AG04450 (cell line): Measurements from ENCODE around the gene STYK1. TPM values are rescaled to one million over a fixed set of nuclear protein-coding genes. Genes with fewer than 3 reads are reported as not detected.

Source experiments
- CTCF ChIA-PET: fragments of 300-600, 350-600 bp; formaldehyde crosslinking; extraction: SDS; loops from one replicate; lab custom pipeline; 2022; ENCODE audit warnings: antibody characterized with exemption, inconsistent platforms; lab: Charles Lee
- POLR2A ChIA-PET: fragments of 350-600 bp; formaldehyde crosslinking; extraction: SDS; loops from one replicate; lab custom pipeline; 2021; ENCODE audit warnings: antibody characterized with exemption, inconsistent platforms; lab: Yijun Ruan, JAX
- DNase-seq: peaks from one replicate; pipeline ENCODE4 v3.0.0-alpha.2; 2011; ENCODE audit warnings: low read depth, low spot score
- H3K27ac ChIP-seq: one replicate; pipeline ENCODE4 v1.5.1; 2012; ENCODE audit warnings: low read depth, low read length, control low read depth
- H3K27me3 ChIP-seq: one replicate; pipeline ENCODE4 v1.6.0; 2012; ENCODE audit warnings: low read length; ENCODE audit not compliant: control insufficient read depth, insufficient read depth
- H3K4me3 ChIP-seq: 2 replicates; pipeline ENCODE4 v1.5.1; 2011; ENCODE audit warnings: mild to moderate bottlenecking, low read depth, low read length, control low read depth
- H3K9me3 ChIP-seq: 2 replicates; pipeline ENCODE4 v1.5.1; 2012; ENCODE audit warnings: low read length; ENCODE audit not compliant: control insufficient read depth, insufficient read depth
- CTCF ChIP-seq: IDR thresholded peaks from 2 replicates; pipeline ENCODE4 v1.5.1; 2011; ENCODE audit warnings: low read depth, low read length, control low read depth, inconsistent platforms
- polyA plus RNA-seq: library from polyadenylated mRNA; depleted of rRNA; stranded (reverse); fragments of >200 nt; gene quantifications from 2 replicates; pipeline ENCODE4 v1.2.3, GENCODE V29; 2011

The STYK1 gene
- polyA plus RNA-seq, 1 experiment, result 0.02 TPM

- CTCF ChIA-PET, result interaction anchor here (0.6 to 1.2 kb wide), 3 partner anchors 140 to 350 kb away, joined by 5 to 10 read pairs (median 5); no protein-coding TSS in a partner anchor
- no peak for DNase-seq
- H3K4me3 ChIP-seq, result no peak overlapping the region
- H3K27me3 ChIP-seq, result no peaks in the 10 kb centered on the region
- POLR2A ChIA-PET, result no interaction called here
- H3K27ac ChIP-seq, result no peak overlapping the region
- no peak for TF ChIP-seq CTCF
- no peaks in the 10 kb centered on the region for H3K9me3 ChIP-seq
Measured at GRCh38 chr12:10610188-10610587, 63.7 kb downstream of the STYK1 start.

- DNase-seq, result no peak
- H3K27ac ChIP-seq, result no peak overlapping the region
- CTCF ChIA-PET, result interaction anchor here (1.0 to 3.4 kb wide), 3 partner anchors 8 to 142 kb away, joined by 3 to 16 read pairs (median 4); no protein-coding TSS in a partner anchor
Measured at GRCh38 chr12:10607885-10608458, 65.9 kb downstream of the STYK1 start.

GRCh38 chr12:10601860-10602259 is 72.0 kb downstream of the STYK1 start:
- TF ChIP-seq CTCF, result no peak
- Histone ChIP-seq H3K27ac (no peak overlapping the region), H3K9me3 (no peaks in the 10 kb centered on the region), H3K4me3 (no peak overlapping the region), H3K27me3 (no peaks in the 10 kb centered on the region)
- CTCF ChIA-PET, result no interaction called here
- no peak for DNase-seq
- POLR2A ChIA-PET, result no interaction called here

More at GRCh38 chr12:10607885-10608458, 65.9 kb downstream of the STYK1 start:
- POLR2A ChIA-PET, result no interaction called here
- peak; percentile 54 for TF ChIP-seq CTCF
- no peaks in the 10 kb centered on the region for H3K9me3 ChIP-seq
- H3K27me3 ChIP-seq, result no peaks in the 10 kb centered on the region
- H3K4me3 ChIP-seq, result no peak overlapping the region

GRCh38 chr12:10600988-10601387 is 72.9 kb downstream of the STYK1 start:
- Histone ChIP-seq H3K4me3 (no peak overlapping the region), H3K27me3 (no peaks in the 10 kb centered on the region), H3K9me3 (no peaks in the 10 kb centered on the region), H3K27ac (no peak overlapping the region)
- POLR2A ChIA-PET, result no interaction called here
- no peak for TF ChIP-seq CTCF
- no peak for DNase-seq
- CTCF ChIA-PET, result no interaction called here

- no peak for DNase-seq
- Histone ChIP-seq H3K27me3 (no peaks in the 10 kb centered on the region), H3K9me3 (no peaks in the 10 kb centered on the region), H3K27ac (no peak overlapping the region), H3K4me3 (no peak overlapping the region)
- ChIA-PET CTCF (interaction anchor here (1.6 kb wide), 1 partner anchor 154 kb away, joined by 6 read pairs; no protein-coding TSS in a partner anchor), POLR2A (no interaction called here)
- no peak for TF ChIP-seq CTCF
Measured at GRCh38 chr12:10595881-10596280, 78.0 kb downstream of the STYK1 start.
